Breast epithelium (tissue), 3 donors: Measurements from ENCODE around the gene RETREG2.

Source experiments
- POLR2AphosphoS5 ChIP-seq, 3 donors: sonication (generic); formaldehyde crosslinking; IDR thresholded peaks; one replicate each; pipeline ENCODE4 v1.6.1; 2017; ENCODE audit warnings: antibody characterized with exemption in 3 of 3
- TF ChIP-seq, protein P1 (sequence below), 3 donors: fragments of 450-650 bp; IDR thresholded peaks; one replicate each; pipeline ENCODE4 v1.5.1; 2016 to 2017; ENCODE audit warnings: antibody characterized with exemption in 3 of 3, mild to moderate bottlenecking in 3 of 3, moderate library complexity in 3 of 3

DNA sequence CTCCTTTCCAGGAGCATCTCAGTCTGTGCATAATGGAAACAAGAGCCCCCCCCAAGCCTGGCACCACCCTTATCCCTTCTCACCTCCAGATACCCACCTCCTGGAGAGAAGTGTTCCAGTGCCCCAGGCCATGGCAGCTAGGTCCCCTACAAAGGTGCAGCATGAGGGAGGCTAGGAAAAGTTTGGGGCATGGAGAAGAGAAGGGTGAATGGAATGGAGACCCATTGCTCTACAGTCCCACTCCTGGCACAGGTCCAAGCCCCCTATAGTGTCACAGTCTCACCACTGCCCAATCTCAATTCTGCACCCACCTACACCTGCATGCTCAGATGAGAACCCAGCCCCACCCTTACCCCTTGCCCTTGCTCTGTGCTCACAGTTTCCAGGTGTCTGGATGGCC, 9.1 kb upstream of the RETREG2 start:
- TF ChIP-seq, protein P1, sequence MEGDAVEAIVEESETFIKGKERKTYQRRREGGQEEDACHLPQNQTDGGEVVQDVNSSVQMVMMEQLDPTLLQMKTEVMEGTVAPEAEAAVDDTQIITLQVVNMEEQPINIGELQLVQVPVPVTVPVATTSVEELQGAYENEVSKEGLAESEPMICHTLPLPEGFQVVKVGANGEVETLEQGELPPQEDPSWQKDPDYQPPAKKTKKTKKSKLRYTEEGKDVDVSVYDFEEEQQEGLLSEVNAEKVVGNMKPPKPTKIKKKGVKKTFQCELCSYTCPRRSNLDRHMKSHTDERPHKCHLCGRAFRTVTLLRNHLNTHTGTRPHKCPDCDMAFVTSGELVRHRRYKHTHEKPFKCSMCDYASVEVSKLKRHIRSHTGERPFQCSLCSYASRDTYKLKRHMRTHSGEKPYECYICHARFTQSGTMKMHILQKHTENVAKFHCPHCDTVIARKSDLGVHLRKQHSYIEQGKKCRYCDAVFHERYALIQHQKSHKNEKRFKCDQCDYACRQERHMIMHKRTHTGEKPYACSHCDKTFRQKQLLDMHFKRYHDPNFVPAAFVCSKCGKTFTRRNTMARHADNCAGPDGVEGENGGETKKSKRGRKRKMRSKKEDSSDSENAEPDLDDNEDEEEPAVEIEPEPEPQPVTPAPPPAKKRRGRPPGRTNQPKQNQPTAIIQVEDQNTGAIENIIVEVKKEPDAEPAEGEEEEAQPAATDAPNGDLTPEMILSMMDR (IDR thresholded peaks at IDR 0.05) = no peak
- no peak for TF ChIP-seq POLR2AphosphoS5 (IDR thresholded peaks at IDR 0.05)
